H9 (cell line): Measurements from ENCODE around the gene IGLON5. TPM values are rescaled to one million over a fixed set of nuclear protein-coding genes. Genes with fewer than 3 reads are reported as not detected.

Experiments used
- DNase-seq: peaks from one replicate; pipeline ENCODE4 v3.0.0-alpha.2; 2017
- H2AFZ ChIP-seq: one replicate; pipeline ENCODE4 v1.6.1; 2013; ENCODE audit warnings: mild to moderate bottlenecking, low read length, control low read depth, moderate library complexity
- H2AK5ac ChIP-seq: 2 replicates; pipeline ENCODE4 v1.6.1; 2013; ENCODE audit warnings: low read length, control low read depth, mixed read lengths; ENCODE audit not compliant: insufficient read length
- H2BK120ac ChIP-seq: one replicate; pipeline ENCODE4 v1.6.1; 2013; ENCODE audit warnings: low read depth, mild to moderate bottlenecking, low read length, control low read depth, inconsistent platforms; ENCODE audit not compliant: poor library complexity, severe bottlenecking
- H2BK12ac ChIP-seq: 2 replicates; pipeline ENCODE4 v1.6.1; 2013; ENCODE audit warnings: low read length, control low read depth, mixed read lengths, low read depth; ENCODE audit not compliant: insufficient read length
- H2BK15ac ChIP-seq: 2 replicates; pipeline ENCODE4 v1.6.1; 2013; ENCODE audit warnings: low read depth, low read length, control low read depth
- H2BK20ac ChIP-seq: one replicate; pipeline ENCODE4 v1.6.1; 2013; ENCODE audit warnings: low read depth, mild to moderate bottlenecking, low read length, control low read depth, inconsistent platforms; ENCODE audit not compliant: poor library complexity, severe bottlenecking
- H2BK5ac ChIP-seq: 2 replicates; pipeline ENCODE4 v1.6.1; 2013; ENCODE audit warnings: low read length, control low read depth, mixed read lengths; ENCODE audit not compliant: insufficient read length
- H3K14ac ChIP-seq: 2 replicates; pipeline ENCODE4 v1.6.1; 2013; ENCODE audit warnings: low read length, control low read depth; ENCODE audit not compliant: insufficient read depth
- H3K18ac ChIP-seq: 2 replicates; pipeline ENCODE4 v1.6.1; 2013; ENCODE audit warnings: low read depth, mild to moderate bottlenecking, mixed read lengths, low read length, control low read depth; ENCODE audit not compliant: insufficient read length
- H3K23ac ChIP-seq: 2 replicates; pipeline ENCODE4 v1.6.1; 2013; ENCODE audit warnings: low read length, control low read depth, mixed read lengths, low read depth; ENCODE audit not compliant: insufficient read length
- H3K23me2 ChIP-seq: 2 replicates; pipeline ENCODE4 v1.6.1; 2013; ENCODE audit warnings: low read depth, mild to moderate bottlenecking, mixed read lengths, low read length, control low read depth; ENCODE audit not compliant: insufficient read length, poor library complexity, severe bottlenecking
- H3K27ac ChIP-seq: 2 replicates; pipeline ENCODE4 v1.5.1; 2013; ENCODE audit warnings: low read length, control low read depth, mixed read lengths, low read depth; ENCODE audit not compliant: insufficient read length
- H3K27me3 ChIP-seq: 2 replicates; pipeline ENCODE4 v1.6.1; 2013; ENCODE audit warnings: low read length, control low read depth, inconsistent platforms; ENCODE audit not compliant: insufficient read depth
- H3K4ac ChIP-seq: 2 replicates; pipeline ENCODE4 v1.6.1; 2013; ENCODE audit warnings: low read depth, mild to moderate bottlenecking, control low read depth, inconsistent platforms, low read length, moderate library complexity
- H3K4me1 ChIP-seq: 2 replicates; pipeline ENCODE4 v1.6.1; 2013; ENCODE audit warnings: low read length, control low read depth, inconsistent platforms; ENCODE audit not compliant: insufficient read depth
- H3K4me2 ChIP-seq: 2 replicates; pipeline ENCODE4 v1.6.1; 2013; ENCODE audit warnings: low read length, control low read depth, mixed read lengths; ENCODE audit not compliant: insufficient read length, insufficient read depth
- H3K56ac ChIP-seq: 2 replicates; pipeline ENCODE4 v1.6.1; 2013; ENCODE audit warnings: low read depth, mild to moderate bottlenecking, mixed read lengths, low read length, control low read depth; ENCODE audit not compliant: insufficient read length
- H3K79me1 ChIP-seq: 2 replicates; pipeline ENCODE4 v1.6.1; 2013; ENCODE audit warnings: low read depth, mild to moderate bottlenecking, moderate library complexity, low read length, control low read depth, inconsistent platforms; ENCODE audit not compliant: insufficient read depth, poor library complexity, severe bottlenecking
- H3K79me2 ChIP-seq: 2 replicates; pipeline ENCODE4 v1.6.1; 2013; ENCODE audit warnings: low read length, control low read depth, inconsistent platforms; ENCODE audit not compliant: insufficient read depth
- H3K9ac ChIP-seq: 2 replicates; pipeline ENCODE4 v1.6.1; 2013; ENCODE audit warnings: low read length, control low read depth, mixed read lengths; ENCODE audit not compliant: insufficient read length; ENCODE audit errors: extremely low read depth
- H3K9me3 ChIP-seq: one replicate; pipeline ENCODE4 v1.6.1; 2013; ENCODE audit warnings: low read depth, low read length, inconsistent platforms; ENCODE audit not compliant: control insufficient read depth
- H3T11ph ChIP-seq: one replicate; pipeline ENCODE4 v1.6.1; 2013; ENCODE audit warnings: mild to moderate bottlenecking, low read length, control low read depth, inconsistent platforms
- H4K20me1 ChIP-seq: one replicate; pipeline ENCODE4 v1.6.1; 2013; ENCODE audit not compliant: control insufficient read depth, insufficient read length, insufficient read depth
- H4K5ac ChIP-seq: 2 replicates; pipeline ENCODE4 v1.6.1; 2013; ENCODE audit warnings: low read depth, mild to moderate bottlenecking, mixed read lengths, low read length, control low read depth; ENCODE audit not compliant: insufficient read length
- H4K8ac ChIP-seq: replicated peaks from 2 replicates; pipeline ENCODE4 v1.6.1; 2013; ENCODE audit warnings: low read length, control low read depth, mixed read lengths, low read depth; ENCODE audit not compliant: insufficient read length
- H4K91ac ChIP-seq: 2 replicates; pipeline ENCODE4 v1.6.1; 2013; ENCODE audit warnings: low read depth, mild to moderate bottlenecking, moderate library complexity, mixed read lengths, low read length, control low read depth; ENCODE audit not compliant: insufficient read length
- H3K27ac Mint-ChIP-seq, 3 experiments: 2 replicates in 2 of 3; 3 replicates in 1 of 3; pipeline ENCODE4 v1.8.0; 2020 to 2021; ENCODE audit warnings: mixed read lengths in 3 of 3, mild to moderate bottlenecking in 1 of 3, moderate library complexity in 1 of 3
- H3K27me3 Mint-ChIP-seq: 2 replicates; pipeline ENCODE4 v1.8.0; 2021; ENCODE audit warnings: low read depth, mild to moderate bottlenecking, moderate library complexity, mixed read lengths
- H3K36me3 Mint-ChIP-seq, 3 experiments: 2 replicates in 2 of 3; 3 replicates in 1 of 3; pipeline ENCODE4 v1.8.0; 2020 to 2021; ENCODE audit warnings: low read depth in 3 of 3, mixed read lengths in 3 of 3; ENCODE audit not compliant: insufficient read depth in 1 of 3
- H3K4me1 Mint-ChIP-seq, 2 experiments: 2 replicates each; pipeline ENCODE4 v1.8.0; 2020; ENCODE audit warnings: mixed read lengths in 2 of 2
- H3K4me3 Mint-ChIP-seq, 2 experiments: 2 replicates in 1 of 2; 3 replicates in 1 of 2; pipeline ENCODE4 v1.8.0; 2020 to 2021; ENCODE audit warnings: mild to moderate bottlenecking in 2 of 2, mixed read lengths in 2 of 2, moderate library complexity in 1 of 2
- H3K9me3 Mint-ChIP-seq, 2 experiments: 2 replicates in 1 of 2; 3 replicates in 1 of 2; pipeline ENCODE4 v1.8.0; 2020; ENCODE audit warnings: mild to moderate bottlenecking in 2 of 2, mixed read lengths in 2 of 2, moderate library complexity in 1 of 2
- CTCF ChIP-seq: fragments of 200-600 bp; sonication (generic); conservative IDR thresholded peaks from 3 replicates; pipeline ENCODE4 v1.8.0; 2021; ENCODE audit warnings: antibody characterized with exemption, mild to moderate bottlenecking
- WGBS: extraction: QIAGEN DNeasy Blood & Tissue Kit; methylation state at CpG from one replicate; pipeline ENCODE4 v1.1.7; 2013; ENCODE audit warnings: missing lambda C conversion rate, low lambda C conversion rate, mixed read lengths; ENCODE audit not compliant: insufficient read length; ENCODE audit errors: extremely low coverage; 5-methylcytosine and 5-hydroxymethylcytosine counted together
- total RNA-seq: library from RNA; stranded (reverse); gene quantifications from 2 replicates; pipeline ENCODE4 v1.2.1, GENCODE V29; 2021

Gene IGLON5
- total RNA-seq, 1 experiment from 2014 or later: 41.4 TPM

DNA sequence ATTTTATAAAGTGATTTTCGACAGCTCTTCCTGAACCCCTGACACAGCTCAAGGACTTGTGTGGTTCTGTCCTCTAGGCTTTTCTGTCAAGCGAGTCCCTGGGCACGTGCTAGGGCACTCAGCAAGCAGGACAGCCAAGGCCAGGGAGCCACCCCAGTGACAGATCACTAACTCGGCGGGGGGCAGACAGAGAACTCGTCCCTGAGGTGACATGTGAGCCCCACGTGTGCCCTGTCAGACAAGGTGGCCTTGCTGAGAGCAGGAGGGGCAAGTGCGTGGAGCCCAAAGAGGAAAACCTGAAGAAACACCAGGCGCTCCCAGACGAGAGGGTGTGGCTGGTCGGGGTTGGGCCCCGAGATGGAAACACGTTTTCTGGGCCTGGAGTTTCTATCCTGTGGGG lies 49.8 kb downstream of the IGLON5 start:
- H3K27me3 Mint-ChIP-seq: no peaks in the 10 kb centered on the region

More for the DNA sequence above, 49.8 kb downstream of the IGLON5 start:
- H4K5ac ChIP-seq: no peak overlapping the region
- H3K56ac ChIP-seq: no peak overlapping the region
- H3K36me3 Mint-ChIP-seq: no peaks in the 10 kb centered on the region
- H3K4me1 ChIP-seq: no peaks in the 10 kb centered on the region
- H4K91ac ChIP-seq: no peak overlapping the region
- H3K9ac ChIP-seq: no peak overlapping the region
- H3K79me1 ChIP-seq: no peaks in the 10 kb centered on the region
- no peak overlapping the region for H3K4ac ChIP-seq
- TF ChIP-seq CTCF: no peak
- H2BK5ac ChIP-seq: no peak overlapping the region
- H3K23me2 ChIP-seq: peaks cover 8% of the 10 kb centered on the region
- no peaks in the 10 kb centered on the region for H3K79me2 ChIP-seq
- no peak overlapping the region for H4K8ac ChIP-seq
- H4K20me1 ChIP-seq: no peaks in the 10 kb centered on the region
- DNase-seq: no peak
- H3K27ac ChIP-seq: no peak overlapping the region
- H3K27me3 ChIP-seq: no peaks in the 10 kb centered on the region
- H2AK5ac ChIP-seq: no peak overlapping the region
- H3K23ac ChIP-seq: no peak overlapping the region
- no peak overlapping the region for H3K14ac ChIP-seq
- H2BK15ac ChIP-seq: no peak overlapping the region
- no CpG with 5 or more reads among the region's 13 CpGs for WGBS
- no peak overlapping the region for H2BK20ac ChIP-seq
- H3K18ac ChIP-seq: no peak overlapping the region
- no peak overlapping the region for H3K4me3 Mint-ChIP-seq
- no peaks in the 10 kb centered on the region for H3K9me3 Mint-ChIP-seq
- H3T11ph ChIP-seq: no peak overlapping the region
- H2BK120ac ChIP-seq: no peak overlapping the region
- H3K27ac Mint-ChIP-seq: no peak overlapping the region
- H3K4me1 Mint-ChIP-seq: peaks cover 27 to 29% of the 10 kb centered on the region in 2 experiments
- no peak overlapping the region for H2AFZ ChIP-seq
- no peak overlapping the region for H2BK12ac ChIP-seq
- no peaks in the 10 kb centered on the region for H3K9me3 ChIP-seq
- H3K4me2 ChIP-seq: no peak overlapping the region
